Measurements from ENCODE around the gene TLR5.

Gene TLR5

DNA sequence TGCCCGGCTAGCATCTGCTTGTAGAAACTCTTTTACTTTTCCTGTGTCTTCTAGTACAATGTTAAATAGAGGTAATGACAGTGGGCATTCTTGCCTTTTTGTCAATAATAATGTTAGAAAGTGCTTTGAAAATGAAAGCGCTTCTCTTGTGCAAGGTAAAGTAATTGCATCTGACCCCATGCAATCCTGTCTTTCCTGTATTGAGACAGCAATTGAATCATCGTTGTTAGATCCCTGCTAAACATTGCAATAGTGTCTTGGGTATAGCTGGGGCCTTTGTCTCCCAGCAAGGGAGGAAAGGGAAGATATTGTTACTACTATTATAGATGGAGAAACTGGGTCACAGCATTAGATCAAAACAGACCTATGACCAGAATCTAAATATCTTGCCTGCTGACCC lies 80.9 kb downstream of the TLR5 start:
- DNase-seq, result no peak

DNA sequence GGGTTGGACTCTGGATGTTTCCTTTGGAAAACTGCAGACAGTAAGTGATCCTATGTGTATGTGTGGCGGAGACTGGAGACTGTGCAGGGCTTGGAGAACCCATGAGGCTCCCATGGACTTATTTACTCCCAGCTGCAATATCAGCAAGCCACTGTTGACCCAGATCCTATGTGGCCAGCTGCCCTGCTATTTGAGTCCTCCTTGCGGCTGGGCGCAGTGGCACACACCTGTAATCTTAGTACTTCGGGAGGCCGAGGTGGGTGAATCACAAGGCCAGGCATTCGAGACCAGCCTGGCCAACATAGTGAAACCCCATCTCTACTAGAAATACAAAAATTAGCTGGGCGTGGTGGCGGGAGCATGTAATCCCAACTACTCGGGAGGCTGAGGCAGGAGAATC lies 83.5 kb downstream of the TLR5 start:
- no peak for DNase-seq
